Endothelial cell of umbilical vein (primary cell): ENCODE measurements around the gene CSF2. TPM values are rescaled to one million over a fixed set of nuclear protein-coding genes. Genes with fewer than 3 reads are reported as not detected.

ENCODE experiments used
- BruUV-seq: library from RNA; stranded (reverse); fragments of 400-500 nt; replicated peaks from 2 replicates; lab custom pipeline; 2021; lab: Mats Ljungman, UMichigan
- CTCF ChIA-PET: fragments of 300-600, 350-600 bp; sonication (Branson Sonifier 250); formaldehyde crosslinking; loops from one replicate; lab custom pipeline; 2021; ENCODE audit warnings: antibody characterized with exemption, inconsistent platforms; lab: Charles Lee
- POLR2A ChIA-PET: fragments of 300-600, 350-600 bp; sonication (Branson Sonifier 250); formaldehyde crosslinking; loops from one replicate; lab custom pipeline; 2021; ENCODE audit warnings: antibody characterized with exemption, inconsistent platforms; lab: Charles Lee
- DNase-seq: peaks from one replicate; pipeline ENCODE4 v3.0.0-alpha.2; 2011; ENCODE audit warnings: low read depth, low spot score
- FAIRE-seq: peaks from 2 replicates; lab custom pipeline; 2011; peaks lifted over from hg19 to GRCh38; lab: Jason Lieb, UNC
- H2AFZ ChIP-seq: 2 replicates; pipeline ENCODE4 v1.6.0; 2012; ENCODE audit warnings: low read depth, low read length, control low read depth, inconsistent platforms
- H3K27ac ChIP-seq: 2 replicates; pipeline ENCODE4 v1.5.1; 2011; ENCODE audit warnings: low read depth, mild to moderate bottlenecking, control low read depth, low read length, moderate library complexity; ENCODE audit not compliant: insufficient read depth
- H3K27me3 ChIP-seq, 2 experiments: 2 replicates each; pipeline versions ENCODE4 v1.6.0 to v1.6.1; 2011; ENCODE audit warnings: low read length in 2 of 2, mixed read lengths in 1 of 2; ENCODE audit not compliant: control insufficient read depth in 2 of 2, insufficient read depth in 2 of 2
- H3K36me3 ChIP-seq, 2 experiments: 2 replicates in 1 of 2; 3 replicates in 1 of 2; pipeline ENCODE4 v1.5.1; 2011; ENCODE audit warnings: low read length in 2 of 2, mild to moderate bottlenecking in 1 of 2, moderate library complexity in 1 of 2; ENCODE audit not compliant: control insufficient read depth in 2 of 2, insufficient read depth in 2 of 2; ENCODE audit errors: extremely low read depth in 1 of 2
- H3K4me1 ChIP-seq: 3 replicates; pipeline ENCODE4 v1.5.1; 2011; ENCODE audit warnings: mild to moderate bottlenecking, low read length; ENCODE audit not compliant: control insufficient read depth, insufficient read depth; ENCODE audit errors: extremely low read depth
- H3K4me2 ChIP-seq: 2 replicates; pipeline ENCODE4 v1.6.1; 2011; ENCODE audit warnings: low read length, control low read depth, mixed read lengths; ENCODE audit not compliant: insufficient read depth
- H3K4me3 ChIP-seq, 3 experiments: fragments of 200-600 bp in 1 of 3; sonication (generic), shearing (Covaris generic) in 1 of 3; replicated peaks in 1 of 3; 2 replicates each; pipeline ENCODE4 v1.5.1; 2011 to 2016; ENCODE audit warnings: control low read depth in 3 of 3, low read length in 3 of 3, mild to moderate bottlenecking in 2 of 3, inconsistent platforms in 1 of 3, low read depth in 1 of 3, moderate library complexity in 1 of 3; ENCODE audit not compliant: insufficient read depth in 1 of 3
- H3K79me2 ChIP-seq: 2 replicates; pipeline ENCODE4 v1.6.0; 2012; ENCODE audit warnings: low read length, inconsistent platforms; ENCODE audit not compliant: control insufficient read depth, insufficient read depth
- H3K9ac ChIP-seq: replicated peaks from 2 replicates; pipeline ENCODE3; 2011; ENCODE audit warnings: low read length, control low read depth; ENCODE audit not compliant: insufficient read depth; ENCODE audit errors: extremely low read depth
- H3K9me1 ChIP-seq: replicated peaks from 3 replicates; pipeline ENCODE4 v1.6.0; 2011; ENCODE audit warnings: mild to moderate bottlenecking, low read length; ENCODE audit not compliant: control insufficient read depth, insufficient read depth; ENCODE audit errors: extremely low read depth
- H3K9me3 ChIP-seq: replicated peaks from 2 replicates; pipeline ENCODE4 v1.5.1; 2012; ENCODE audit warnings: low read length, inconsistent platforms; ENCODE audit not compliant: control insufficient read depth, insufficient read depth
- H4K20me1 ChIP-seq: replicated peaks from 2 replicates; pipeline ENCODE3; 2011; ENCODE audit warnings: mild to moderate bottlenecking, low read length; ENCODE audit not compliant: control insufficient read depth, insufficient read depth; ENCODE audit errors: extremely low read depth
- CTCF ChIP-seq, 2 donors: IDR thresholded peaks; 1 replicate in 1 of 2; 2 replicates in 1 of 2; pipeline ENCODE4 v1.5.1; 2011; ENCODE audit warnings: low read length in 2 of 2, mild to moderate bottlenecking in 2 of 2, moderate library complexity in 2 of 2, control low read depth in 1 of 2, inconsistent platforms in 1 of 2, low read depth in 1 of 2; ENCODE audit not compliant: insufficient read depth in 1 of 2; ENCODE audit errors: extremely low read depth in 1 of 2
- GATA2 ChIP-seq: IDR thresholded peaks from 2 replicates; pipeline ENCODE4 v1.7.0; 2011; ENCODE audit warnings: low read depth, mild to moderate bottlenecking, moderate library complexity, mixed read lengths, low read length; ENCODE audit not compliant: insufficient read length, insufficient read depth
- MYC ChIP-seq: IDR thresholded peaks from one replicate; pipeline ENCODE4 v1.6.1; 2011; ENCODE audit warnings: mild to moderate bottlenecking, low read depth, low read length
- POLR2A ChIP-seq: IDR thresholded peaks from 2 replicates; pipeline ENCODE4 v1.6.1; 2012; ENCODE audit warnings: low read depth, mild to moderate bottlenecking, control low read depth, low read length
- POLR2AphosphoS5 ChIP-seq: IDR thresholded peaks from 2 replicates; pipeline ENCODE4 v1.6.1; 2012; ENCODE audit warnings: low read depth, mild to moderate bottlenecking, control low read depth, low read length, moderate library complexity; ENCODE audit not compliant: insufficient read depth
- dilution Hi-C: fragments of 300-500 bp; cut with MboI; formaldehyde crosslinking; loops from one replicate; pipeline ENCODE4 v1.15.0; 2019; ENCODE audit warnings: low sequenced_read_pairs; ENCODE audit not compliant: extremely low pct_ligation_motif_present
- intact Hi-C: fragments of 100-400 bp; cut with micrococcal nuclease; formaldehyde crosslinking; loops from one replicate; pipeline ENCODE4 v1.10.0; 2022
- polyA plus RNA-seq, 4 experiments: library from polyadenylated mRNA; depleted of rRNA in 3 of 4; stranded (reverse) in 3 of 4; unstranded in 1 of 4; fragments of >200 nt; gene quantifications; 2 replicates each; pipeline versions ENCODE4 v1.2.1 to v1.2.3, GENCODE V29; 2011 to 2012; ENCODE audit warnings: missing spikeins in 1 of 4
- total RNA-seq: library from RNA; stranded (reverse); gene quantifications from 2 replicates; pipeline ENCODE4 v1.2.3, GENCODE V29; 2021

CSF2 gene
- total and polyA plus RNA-seq, 2 donors (not counting 3 experiments of a cell fraction or from before 2014, with no cell fraction given): not detected

- H3K27ac ChIP-seq: no peak overlapping the region
- H3K4me3 ChIP-seq: no peak overlapping the region
- H2AFZ ChIP-seq: no peak overlapping the region
- no peaks in the 10 kb centered on the region for H3K4me1 ChIP-seq
- H3K9ac ChIP-seq: no peak overlapping the region
- no peak overlapping the region for H3K4me2 ChIP-seq
- no peaks in the 10 kb centered on the region for H3K9me1 ChIP-seq
- DNase-seq: no peak
- ChIA-PET CTCF (no interaction called here), POLR2A (no interaction called here)
- intact Hi-C loops (no loop called here), dilution Hi-C loops (no loop called here)
- H3K36me3 ChIP-seq: no peaks in the 10 kb centered on the region
- no peaks in the 10 kb centered on the region for H3K79me2 ChIP-seq
- no peaks in the 10 kb centered on the region for H4K20me1 ChIP-seq
- H3K27me3 ChIP-seq: peaks cover 0 to 4% of the 10 kb centered on the region in 2 experiments
- BruUV-seq: no TSS peak
- TF ChIP-seq POLR2A (no peak), CTCF (IDR thresholded peaks at IDR 0.05; ENCODE audit: extremely low read depth in 1 of 2, insufficient read depth in 1 of 2, low read depth in 1 of 2, low read length in 2 of 2) (no peak), POLR2AphosphoS5 (no peak), MYC (no peak)
- no peaks in the 10 kb centered on the region for H3K9me3 ChIP-seq
- no peak for FAIRE-seq
These were observed 36.0 kb downstream of the CSF2 start for GRCh38 chr5:132109494-132110053.

- BruUV-seq: no TSS peak
- intact Hi-C loops (no loop called here), dilution Hi-C loops (no loop called here)
- Histone ChIP-seq H2AFZ (no peak overlapping the region), H3K4me1 (no peaks in the 10 kb centered on the region), H3K4me2 (no peak overlapping the region), H3K27me3 (peaks cover 0 to 4% of the 10 kb centered on the region in 2 experiments), H3K36me3 (no peaks in the 10 kb centered on the region), H4K20me1 (no peaks in the 10 kb centered on the region), H3K79me2 (no peaks in the 10 kb centered on the region), H3K9ac (no peak overlapping the region), H3K27ac (no peak overlapping the region), H3K9me1 (no peaks in the 10 kb centered on the region), H3K4me3 (no peak overlapping the region), H3K9me3 (no peaks in the 10 kb centered on the region)
- ChIA-PET POLR2A (no interaction called here), CTCF (interaction anchor here (1.5 kb wide), 1 partner anchor 11 kb away, joined by 3 read pairs; no protein-coding TSS in a partner anchor)
- DNase-seq (no peak), FAIRE-seq (no peak)
- TF ChIP-seq CTCF (IDR thresholded peaks at IDR 0.05; ENCODE audit: extremely low read depth in 1 of 2, insufficient read depth in 1 of 2, low read depth in 1 of 2, low read length in 2 of 2): no peak
- no peak for TF ChIP-seq POLR2A
- no peak for TF ChIP-seq GATA2
These were observed 36.6 kb downstream of the CSF2 start for GRCh38 chr5:132110195-132110594.
